ENCODE results near the gene OPTN.
"Not testable (repeated sequence)": the region's sequence is repeated elsewhere in the genome, so short reads cannot be mapped to it uniquely, and the experiment has no call there.

The OPTN gene

GRCh38 chr10:13099666-13100348 is at the start of gene OPTN:
OPTN (plus strand) TSS chr10:13100163; CDS start chr10:13109123, 8,960 bp downstream.
- no peak for DNase-seq (ENCODE audit: low spot score)

GRCh38 chr10:13051126-13051694 is 48.8 kb upstream of the OPTN start:
- DNase-seq (ENCODE audit: low spot score) = no peak

GRCh38 chr10:13053208-13053607 is 46.8 kb upstream of the OPTN start:
- DNase-seq (ENCODE audit: low spot score) = not testable (repeated sequence)

GRCh38 chr10:13053794-13054462 is 46.0 kb upstream of the OPTN start:
- no peak for DNase-seq (ENCODE audit: low spot score)

GRCh38 chr10:13054844-13055243 is 45.1 kb upstream of the OPTN start:
- no peak for DNase-seq (ENCODE audit: low spot score)

GRCh38 chr10:13056456-13057077 is 43.4 kb upstream of the OPTN start:
- DNase-seq (ENCODE audit: low spot score) = peak; percentile 22

GRCh38 chr10:13062803-13063202 is 37.2 kb upstream of the OPTN start:
- DNase-seq (ENCODE audit: low spot score) = no peak

GRCh38 chr10:13066527-13066926 is 33.4 kb upstream of the OPTN start:
- DNase-seq (ENCODE audit: low spot score) = no peak

GRCh38 chr10:13067431-13067830 is 32.5 kb upstream of the OPTN start:
- DNase-seq (ENCODE audit: low spot score) = no peak

GRCh38 chr10:13068071-13068470 is 31.9 kb upstream of the OPTN start:
- DNase-seq (ENCODE audit: low spot score) = no peak

GRCh38 chr10:13068484-13068883 is 31.5 kb upstream of the OPTN start:
- no peak for DNase-seq (ENCODE audit: low spot score)

GRCh38 chr10:13072339-13072738 is 27.6 kb upstream of the OPTN start:
- DNase-seq (ENCODE audit: low spot score) = no peak

GRCh38 chr10:13074563-13075451 is 25.2 kb upstream of the OPTN start:
- DNase-seq (ENCODE audit: low spot score) = peak; percentile 58

- no peak for DNase-seq (ENCODE audit: low spot score)
Observed at GRCh38 chr10:13078912-13079775, 20.8 kb upstream of the OPTN start.

GRCh38 chr10:13079776-13080050 is 20.2 kb upstream of the OPTN start:
- no peak for DNase-seq (ENCODE audit: low spot score)

- no peak for DNase-seq (ENCODE audit: low spot score)
Observed at GRCh38 chr10:13080643-13081042, 19.3 kb upstream of the OPTN start.

- not testable (repeated sequence) for DNase-seq (ENCODE audit: low spot score)
Observed at GRCh38 chr10:13083700-13084099, 16.3 kb upstream of the OPTN start.

- no peak for DNase-seq (ENCODE audit: low spot score)
Observed at GRCh38 chr10:13086056-13086455, 13.9 kb upstream of the OPTN start.

GRCh38 chr10:13087601-13087985 is 12.4 kb upstream of the OPTN start:
- no peak for DNase-seq (ENCODE audit: low spot score)

GRCh38 chr10:13087986-13088618 is 11.9 kb upstream of the OPTN start:
- no peak for DNase-seq (ENCODE audit: low spot score)

- DNase-seq (ENCODE audit: low spot score) = no peak
Observed at GRCh38 chr10:13089345-13089744, 10.6 kb upstream of the OPTN start.

All from pons (tissue), 1 donor.